ENCODE data around the gene PPP1R8. TPM values are rescaled to one million over a fixed set of nuclear protein-coding genes. Genes with fewer than 3 reads are reported as not detected.
A peak's percentile ranks its signal among the peaks of the same experiment; 100 is the strongest.

Gene PPP1R8
- total and polyA plus RNA-seq, 10 of the 15 experiments (the other 5 are each of a cell fraction or from before 2014, with no cell fraction given), result 10.2 to 77.0 (median 53.0) TPM

DNA sequence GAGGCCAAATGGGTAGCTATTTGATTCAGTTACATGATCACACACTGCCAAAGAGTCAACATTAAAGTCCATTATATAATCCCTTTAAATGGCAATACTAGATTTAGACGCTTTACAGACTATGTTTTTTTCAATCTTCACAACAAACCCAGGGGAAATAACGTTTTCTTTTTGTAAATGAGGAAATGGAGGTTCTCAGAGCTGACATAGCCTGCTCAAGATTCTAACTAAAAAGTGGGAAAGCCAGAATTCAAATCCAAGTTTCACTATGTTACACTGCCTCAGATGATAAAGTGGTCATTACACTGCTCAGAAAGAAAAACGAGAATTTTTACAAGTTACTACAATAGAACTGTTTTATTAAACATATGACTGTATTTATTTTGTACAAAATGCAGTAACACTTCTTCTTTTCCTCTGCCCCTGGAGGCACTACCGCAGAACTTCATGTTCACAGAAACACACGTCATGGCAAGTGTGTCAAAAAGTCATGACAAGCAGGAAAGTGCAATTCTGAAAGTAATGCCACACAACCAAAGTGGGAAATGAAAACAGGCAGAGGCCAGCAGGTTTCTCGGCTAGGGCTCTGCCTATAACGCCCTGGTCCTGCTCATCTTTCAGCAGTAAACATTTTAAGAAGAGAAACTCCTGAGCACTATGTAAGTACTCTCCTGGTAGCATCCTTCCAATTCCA is 60.8 kb downstream of the PPP1R8 start (continued):
- TF ChIP-seq, protein P1, sequence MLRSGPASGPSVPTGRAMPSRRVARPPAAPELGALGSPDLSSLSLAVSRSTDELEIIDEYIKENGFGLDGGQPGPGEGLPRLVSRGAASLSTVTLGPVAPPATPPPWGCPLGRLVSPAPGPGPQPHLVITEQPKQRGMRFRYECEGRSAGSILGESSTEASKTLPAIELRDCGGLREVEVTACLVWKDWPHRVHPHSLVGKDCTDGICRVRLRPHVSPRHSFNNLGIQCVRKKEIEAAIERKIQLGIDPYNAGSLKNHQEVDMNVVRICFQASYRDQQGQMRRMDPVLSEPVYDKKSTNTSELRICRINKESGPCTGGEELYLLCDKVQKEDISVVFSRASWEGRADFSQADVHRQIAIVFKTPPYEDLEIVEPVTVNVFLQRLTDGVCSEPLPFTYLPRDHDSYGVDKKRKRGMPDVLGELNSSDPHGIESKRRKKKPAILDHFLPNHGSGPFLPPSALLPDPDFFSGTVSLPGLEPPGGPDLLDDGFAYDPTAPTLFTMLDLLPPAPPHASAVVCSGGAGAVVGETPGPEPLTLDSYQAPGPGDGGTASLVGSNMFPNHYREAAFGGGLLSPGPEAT (IDR thresholded peaks at IDR 0.05; ENCODE audit: low read depth), result peak; percentile 86
- TF ChIP-seq TCF7 (IDR thresholded peaks at IDR 0.05; ENCODE audit: borderline replicate concordance), result no peak
- peak; percentile 91 for TF ChIP-seq IKZF1 (conservative IDR thresholded peaks at IDR 0.05)
- TF ChIP-seq POLR2A (IDR thresholded peaks at IDR 0.05; ENCODE audit: low read depth, low read length), result no peak
- TF ChIP-seq, protein P2, sequence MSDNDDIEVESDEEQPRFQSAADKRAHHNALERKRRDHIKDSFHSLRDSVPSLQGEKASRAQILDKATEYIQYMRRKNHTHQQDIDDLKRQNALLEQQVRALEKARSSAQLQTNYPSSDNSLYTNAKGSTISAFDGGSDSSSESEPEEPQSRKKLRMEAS (IDR thresholded peaks at IDR 0.05; ENCODE audit: low read depth, low read length), result no peak
- peak; percentile 52; the same call in 1 of the 2 replicates for TF ChIP-seq ZNF24 (IDR thresholded peaks at IDR 0.05)
- TF ChIP-seq ZNF217 (IDR thresholded peaks at IDR 0.05), result no peak
- no peak for TF ChIP-seq SIX5 (IDR thresholded peaks at IDR 0.05; ENCODE audit: low read depth, low read length, severe bottlenecking)
- TF ChIP-seq, protein P3, sequence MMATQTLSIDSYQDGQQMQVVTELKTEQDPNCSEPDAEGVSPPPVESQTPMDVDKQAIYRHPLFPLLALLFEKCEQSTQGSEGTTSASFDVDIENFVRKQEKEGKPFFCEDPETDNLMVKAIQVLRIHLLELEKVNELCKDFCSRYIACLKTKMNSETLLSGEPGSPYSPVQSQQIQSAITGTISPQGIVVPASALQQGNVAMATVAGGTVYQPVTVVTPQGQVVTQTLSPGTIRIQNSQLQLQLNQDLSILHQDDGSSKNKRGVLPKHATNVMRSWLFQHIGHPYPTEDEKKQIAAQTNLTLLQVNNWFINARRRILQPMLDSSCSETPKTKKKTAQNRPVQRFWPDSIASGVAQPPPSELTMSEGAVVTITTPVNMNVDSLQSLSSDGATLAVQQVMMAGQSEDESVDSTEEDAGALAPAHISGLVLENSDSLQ (IDR thresholded peaks at IDR 0.05), result peak; percentile 64
- TF ChIP-seq RB1 (IDR thresholded peaks at IDR 0.05; ENCODE audit: borderline replicate concordance), result no peak
- no peak for TF ChIP-seq HDAC2 (IDR thresholded peaks at IDR 0.05)
- TF ChIP-seq EP300 (IDR thresholded peaks at IDR 0.05; ENCODE audit: borderline replicate concordance in 1 of 2, control insufficient read depth in 1 of 2, low read depth in 2 of 2, low read length in 2 of 2), result peak; percentile 80 to 97; a peak in 3 of 4 replicates
- TF ChIP-seq CREM (IDR thresholded peaks at IDR 0.05; ENCODE audit: low read depth), result peak; percentile 85
- peak; percentile 66 to 72; a peak in 2 of 4 replicates for TF ChIP-seq BHLHE40 (IDR thresholded peaks at IDR 0.05; ENCODE audit: borderline replicate concordance in 1 of 2, low read depth in 2 of 2, low read length in 1 of 2)
- TF ChIP-seq JUNB (IDR thresholded peaks at IDR 0.05), result peak; percentile 19; the same call in 1 of the 2 replicates
- TF ChIP-seq, protein P4, sequence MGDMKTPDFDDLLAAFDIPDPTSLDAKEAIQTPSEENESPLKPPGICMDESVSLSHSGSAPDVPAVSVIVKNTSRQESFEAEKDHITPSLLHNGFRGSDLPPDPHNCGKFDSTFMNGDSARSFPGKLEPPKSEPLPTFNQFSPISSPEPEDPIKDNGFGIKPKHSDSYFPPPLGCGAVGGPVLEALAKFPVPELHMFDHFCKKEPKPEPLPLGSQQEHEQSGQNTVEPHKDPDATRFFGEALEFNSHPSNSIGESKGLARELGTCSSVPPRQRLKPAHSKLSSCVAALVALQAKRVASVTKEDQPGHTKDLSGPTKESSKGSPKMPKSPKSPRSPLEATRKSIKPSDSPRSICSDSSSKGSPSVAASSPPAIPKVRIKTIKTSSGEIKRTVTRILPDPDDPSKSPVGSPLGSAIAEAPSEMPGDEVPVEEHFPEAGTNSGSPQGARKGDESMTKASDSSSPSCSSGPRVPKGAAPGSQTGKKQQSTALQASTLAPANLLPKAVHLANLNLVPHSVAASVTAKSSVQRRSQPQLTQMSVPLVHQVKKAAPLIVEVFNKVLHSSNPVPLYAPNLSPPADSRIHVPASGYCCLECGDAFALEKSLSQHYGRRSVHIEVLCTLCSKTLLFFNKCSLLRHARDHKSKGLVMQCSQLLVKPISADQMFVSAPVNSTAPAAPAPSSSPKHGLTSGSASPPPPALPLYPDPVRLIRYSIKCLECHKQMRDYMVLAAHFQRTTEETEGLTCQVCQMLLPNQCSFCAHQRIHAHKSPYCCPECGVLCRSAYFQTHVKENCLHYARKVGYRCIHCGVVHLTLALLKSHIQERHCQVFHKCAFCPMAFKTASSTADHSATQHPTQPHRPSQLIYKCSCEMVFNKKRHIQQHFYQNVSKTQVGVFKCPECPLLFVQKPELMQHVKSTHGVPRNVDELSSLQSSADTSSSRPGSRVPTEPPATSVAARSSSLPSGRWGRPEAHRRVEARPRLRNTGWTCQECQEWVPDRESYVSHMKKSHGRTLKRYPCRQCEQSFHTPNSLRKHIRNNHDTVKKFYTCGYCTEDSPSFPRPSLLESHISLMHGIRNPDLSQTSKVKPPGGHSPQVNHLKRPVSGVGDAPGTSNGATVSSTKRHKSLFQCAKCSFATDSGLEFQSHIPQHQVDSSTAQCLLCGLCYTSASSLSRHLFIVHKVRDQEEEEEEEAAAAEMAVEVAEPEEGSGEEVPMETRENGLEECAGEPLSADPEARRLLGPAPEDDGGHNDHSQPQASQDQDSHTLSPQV (IDR thresholded peaks at IDR 0.05), result peak; percentile 72; the same call in 1 of the 2 replicates
- no peak for TF ChIP-seq STAT1 (conservative IDR thresholded peaks at IDR 0.05)
- TF ChIP-seq HCFC1 (IDR thresholded peaks at IDR 0.05; ENCODE audit: low read length), result no peak
- TF ChIP-seq IKZF2 (IDR thresholded peaks at IDR 0.05), result peak; percentile 93 to 95
- TF ChIP-seq, protein P5, sequence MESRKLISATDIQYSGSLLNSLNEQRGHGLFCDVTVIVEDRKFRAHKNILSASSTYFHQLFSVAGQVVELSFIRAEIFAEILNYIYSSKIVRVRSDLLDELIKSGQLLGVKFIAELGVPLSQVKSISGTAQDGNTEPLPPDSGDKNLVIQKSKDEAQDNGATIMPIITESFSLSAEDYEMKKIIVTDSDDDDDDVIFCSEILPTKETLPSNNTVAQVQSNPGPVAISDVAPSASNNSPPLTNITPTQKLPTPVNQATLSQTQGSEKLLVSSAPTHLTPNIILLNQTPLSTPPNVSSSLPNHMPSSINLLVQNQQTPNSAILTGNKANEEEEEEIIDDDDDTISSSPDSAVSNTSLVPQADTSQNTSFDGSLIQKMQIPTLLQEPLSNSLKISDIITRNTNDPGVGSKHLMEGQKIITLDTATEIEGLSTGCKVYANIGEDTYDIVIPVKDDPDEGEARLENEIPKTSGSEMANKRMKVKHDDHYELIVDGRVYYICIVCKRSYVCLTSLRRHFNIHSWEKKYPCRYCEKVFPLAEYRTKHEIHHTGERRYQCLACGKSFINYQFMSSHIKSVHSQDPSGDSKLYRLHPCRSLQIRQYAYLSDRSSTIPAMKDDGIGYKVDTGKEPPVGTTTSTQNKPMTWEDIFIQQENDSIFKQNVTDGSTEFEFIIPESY (IDR thresholded peaks at IDR 0.05), result no peak
- no peak for TF ChIP-seq BRCA1 (IDR thresholded peaks at IDR 0.05; ENCODE audit: low read depth, low read length)
- TF ChIP-seq ZBED1 (IDR thresholded peaks at IDR 0.05; ENCODE audit: borderline replicate concordance), result 0 out of 2 replicates have a peak, but pooled peaks have one; percentile 45
- TF ChIP-seq SIN3A (IDR thresholded peaks at IDR 0.05; ENCODE audit: low read depth, low read length), result no peak
